Sigmoid colon (tissue), 4 donors: ENCODE results near the gene CFHR3.
"Not testable (repeated sequence)": the region's sequence is repeated elsewhere in the genome, so short reads cannot be mapped to it uniquely, and the experiment has no call there.

Experiments used
- CTCF ChIP-seq, 4 experiments: fragments of 450-650 bp in 3 of 4; fragments of 200-600 bp in 1 of 4; IDR thresholded peaks; one replicate each; pipeline ENCODE4 v1.5.1; 2016 to 2019; ENCODE audit warnings: antibody characterized with exemption in 4 of 4, mild to moderate bottlenecking in 3 of 4, moderate library complexity in 2 of 4
- EP300 ChIP-seq, 4 donors: sonication (generic); formaldehyde crosslinking; IDR thresholded peaks; one replicate each; pipeline ENCODE4 v1.6.1; 2017; ENCODE audit warnings: antibody characterized with exemption in 4 of 4
- POLR2A ChIP-seq, 2 donors: fragments of 450-650 bp; IDR thresholded peaks; one replicate each; pipeline ENCODE4 v1.6.1; 2016; ENCODE audit warnings: antibody characterized with exemption in 2 of 2, mild to moderate bottlenecking in 2 of 2, moderate library complexity in 2 of 2

- not testable (repeated sequence) for TF ChIP-seq CTCF, EP300, POLR2A (IDR thresholded peaks at IDR 0.05)
Measured at GRCh38 chr1:196827860-196828259, 53.2 kb downstream of the CFHR3 start.
